HUDEP-2 (cell line): ENCODE results near the gene BCL2L13.
"Not testable (repeated sequence)": the region's sequence is repeated elsewhere in the genome, so short reads cannot be mapped to it uniquely, and the experiment has no call there.

Source experiments
- DNase-seq, 76 experiments: peaks; one replicate each; lab custom pipeline; 2025; ENCODE audit not compliant: unreplicated experiment in 76 of 76; lab: John Stamatoyannopoulos, UW

BCL2L13 gene

GRCh38 chr22:17749605-17750395, 111.2 kb downstream of the BCL2L13 start:
- no peak for DNase-seq

GRCh38 chr22:17751596-17751995, 113.0 kb downstream of the BCL2L13 start:
- DNase-seq, result no peak

GRCh38 chr22:17753401-17753989, 114.9 kb downstream of the BCL2L13 start:
- peak in 40 of 76 experiments; percentile 11 to 59 (median 29) for DNase-seq

GRCh38 chr22:17754233-17754925, 115.8 kb downstream of the BCL2L13 start:
- DNase-seq, result peak in 10 of 76 experiments; percentile 7 to 39 (median 14)

GRCh38 chr22:17761138-17761488, 122.6 kb downstream of the BCL2L13 start:
- no peak for DNase-seq

- DNase-seq, result not testable (repeated sequence)
Observed at GRCh38 chr22:17763442-17763841, 124.9 kb downstream of the BCL2L13 start.

- no peak for DNase-seq
Observed at GRCh38 chr22:17764036-17764435, 125.5 kb downstream of the BCL2L13 start.

GRCh38 chr22:17764852-17765251, 126.3 kb downstream of the BCL2L13 start:
- not testable (repeated sequence) for DNase-seq

GRCh38 chr22:17767233-17768065, 128.9 kb downstream of the BCL2L13 start:
- DNase-seq, result no peak

- DNase-seq, result no peak
Observed at GRCh38 chr22:17769013-17769715, 130.6 kb downstream of the BCL2L13 start.

- no peak for DNase-seq
Observed at GRCh38 chr22:17769716-17770082, 131.1 kb downstream of the BCL2L13 start.

GRCh38 chr22:17770180-17771077, 131.9 kb downstream of the BCL2L13 start:
- no peak for DNase-seq

- DNase-seq, result no peak
Observed at GRCh38 chr22:17772249-17772957, 133.8 kb downstream of the BCL2L13 start.

GRCh38 chr22:17772958-17773605, 134.5 kb downstream of the BCL2L13 start:
- DNase-seq, result peak in 2 of 76 experiments; percentile 6 to 17

GRCh38 chr22:17773606-17774205, 135.1 kb downstream of the BCL2L13 start:
- peak in 17 of 76 experiments; percentile 7 to 31 (median 15) for DNase-seq

GRCh38 chr22:17774206-17774925, 135.8 kb downstream of the BCL2L13 start, which contains the start of gene BID:
Gene BID, minus strand, starts transcription at chr22:17774469. Its CDS starts 24,353 bp downstream, at chr22:17750116.
- DNase-seq, result peak in 4 of 76 experiments; percentile 5 to 17 (median 6)
